GM12878 (cell line): ENCODE measurements around the gene SWSAP1. TPM values are rescaled to one million over a fixed set of nuclear protein-coding genes. Genes with fewer than 3 reads are reported as not detected.

ENCODE experiments used
- BACH1 ChIP-seq: fragments of 450-650 bp; IDR thresholded peaks from 2 replicates; pipeline ENCODE4 v1.6.1; 2017; ENCODE audit warnings: mild to moderate bottlenecking, borderline replicate concordance
- BCL11A ChIP-seq: IDR thresholded peaks from 2 replicates; pipeline ENCODE4 v1.6.1; 2011; ENCODE audit warnings: low read depth, low read length
- BRCA1 ChIP-seq: IDR thresholded peaks from 2 replicates; pipeline ENCODE4 v1.6.1; 2011; ENCODE audit warnings: low read depth, low read length, improper control_type of control experiment
- CBX5 ChIP-seq: sonication (generic); IDR thresholded peaks from 2 replicates; pipeline ENCODE4 v1.6.1; 2016; ENCODE audit warnings: low read depth, moderate library complexity, mild to moderate bottlenecking, inconsistent platforms
- CHD1 ChIP-seq: IDR thresholded peaks from 2 replicates; pipeline ENCODE4 v1.6.1; 2012; ENCODE audit warnings: low read depth, low read length, improper control_type of control experiment
- IRF3 ChIP-seq: fragments of 450-650 bp; IDR thresholded peaks from 2 replicates; pipeline ENCODE4 v1.6.1; 2014; ENCODE audit warnings: mild to moderate bottlenecking
- MEF2B ChIP-seq: fragments of 450-650 bp; IDR thresholded peaks from 2 replicates; pipeline ENCODE4 v1.6.1; 2018; ENCODE audit warnings: mild to moderate bottlenecking, moderate library complexity; ENCODE audit not compliant: partially characterized antibody, poor library complexity, severe bottlenecking
- NKRF ChIP-seq: fragments of 450-650 bp; conservative IDR thresholded peaks from 2 replicates; pipeline ENCODE4 v1.6.1; 2017; ENCODE audit warnings: mild to moderate bottlenecking, moderate library complexity
- NRF1 ChIP-seq: conservative IDR thresholded peaks from 2 replicates; pipeline ENCODE4 v1.6.1; 2011; ENCODE audit warnings: mild to moderate bottlenecking, low read depth, low read length, improper control_type of control experiment
- POLR2AphosphoS2 ChIP-seq: IDR thresholded peaks from 2 replicates; pipeline ENCODE4 v1.6.1; 2011; ENCODE audit warnings: low read depth, mild to moderate bottlenecking, low read length, improper control_type of control experiment, moderate library complexity
- RCOR1 ChIP-seq: conservative IDR thresholded peaks from 2 replicates; pipeline ENCODE4 v1.6.1; 2012; ENCODE audit warnings: low read depth, low read length, improper control_type of control experiment
- RELB ChIP-seq: fragments of 450-650 bp; IDR thresholded peaks from 2 replicates; pipeline ENCODE4 v1.6.1; 2017; ENCODE audit warnings: low read depth, mild to moderate bottlenecking, moderate library complexity
- SMAD1 ChIP-seq: fragments of 450-650 bp; IDR thresholded peaks from 2 replicates; pipeline ENCODE4 v1.6.1; 2018; ENCODE audit warnings: mild to moderate bottlenecking, low read depth; ENCODE audit not compliant: partially characterized antibody
- SP1 ChIP-seq: IDR thresholded peaks from one replicate; pipeline ENCODE4 v1.6.1; 2011; ENCODE audit warnings: low read depth, low read length
- SREBF2 ChIP-seq: IDR thresholded peaks from 2 replicates; pipeline ENCODE4 v1.6.1; 2012; ENCODE audit warnings: mild to moderate bottlenecking, low read length
- SUPT20H ChIP-seq: IDR thresholded peaks from 2 replicates; pipeline ENCODE4 v1.6.1; 2011; ENCODE audit warnings: low read depth, mild to moderate bottlenecking, low read length, moderate library complexity, borderline replicate concordance; ENCODE audit not compliant: control insufficient read depth
- TCF12 ChIP-seq: IDR thresholded peaks from 2 replicates; pipeline ENCODE4 v1.6.1; 2011; ENCODE audit warnings: low read depth, mild to moderate bottlenecking, low read length
- USF2 ChIP-seq: IDR thresholded peaks from 2 replicates; pipeline ENCODE4 v1.6.1; 2011; ENCODE audit warnings: low read depth, low read length, improper control_type of control experiment, borderline replicate concordance
- ZBTB40 ChIP-seq: fragments of 450-650 bp; IDR thresholded peaks from 2 replicates; pipeline ENCODE4 v1.6.1; 2016; ENCODE audit warnings: mild to moderate bottlenecking, moderate library complexity, borderline replicate concordance
- ZNF622 ChIP-seq: fragments of 450-650 bp; IDR thresholded peaks from 2 replicates; pipeline ENCODE4 v1.6.1; 2017; ENCODE audit warnings: mild to moderate bottlenecking, inconsistent platforms
- polyA plus RNA-seq, 11 experiments: library from polyadenylated mRNA; depleted of rRNA in 4 of 11; unstranded in 6 of 11; stranded (reverse) in 5 of 11; fragments of >200 nt; fragmentation: Nextera tagmentation in 4 of 11; fragmentation: Illumina TruSeq in 1 of 11; extraction: Ambion mirVana in 4 of 11; extraction: Trizol in 1 of 11; gene quantifications; 1 replicate in 1 of 11; 2 replicates in 10 of 11; pipeline versions ENCODE4 v1.2.1 to v1.2.3, GENCODE V29; 2011 to 2016; ENCODE audit warnings: inconsistent platforms in 2 of 11, missing spikeins in 2 of 11, low read depth in 1 of 11
- total RNA-seq, 4 experiments: library from RNA; depleted of rRNA in 3 of 4; stranded (reverse); fragments of >200 nt in 3 of 4; fragmentation: Illumina TruSeq in 1 of 4; extraction: Trizol in 1 of 4; gene quantifications; 2 replicates each; pipeline versions ENCODE4 v1.2.1 to v1.2.3, GENCODE V29; 2013 to 2021

The SWSAP1 gene
- total and polyA plus RNA-seq, 10 of the 15 experiments (the other 5 are each of a cell fraction or from before 2014, with no cell fraction given), result 0.18 to 6.5 (median 2.4) TPM

GRCh38 chr19:11375143-11375948 is 880 bp downstream of the SWSAP1 start (continued):
- TF ChIP-seq NKRF, result no peak
- no peak for TF ChIP-seq USF2
- TF ChIP-seq CHD1, result peak; percentile 55; the same call in 1 of the 2 replicates
- no peak for TF ChIP-seq CBX5
- TF ChIP-seq TCF12, result no peak
- 0 out of 2 replicates have a peak, but pooled peaks have one; percentile 6 for TF ChIP-seq BACH1
- no peak for TF ChIP-seq RCOR1
- TF ChIP-seq MEF2B, result no peak
- TF ChIP-seq SUPT20H, result no peak
- TF ChIP-seq ZBTB40, result no peak
- no peak for TF ChIP-seq RELB
- peak; percentile 85; the same call in 1 of the 2 replicates for TF ChIP-seq POLR2AphosphoS2
- no peak for TF ChIP-seq BCL11A
- no peak for TF ChIP-seq SP1
- TF ChIP-seq SREBF2, result no peak
- TF ChIP-seq SMAD1, result peak; percentile 43
- TF ChIP-seq BRCA1, result no peak
- TF ChIP-seq NRF1, result no peak
- TF ChIP-seq IRF3, result no peak
- TF ChIP-seq ZNF622, result no peak
